Measurements from ENCODE around the gene PPP2R2C.

Gene PPP2R2C

DNA sequence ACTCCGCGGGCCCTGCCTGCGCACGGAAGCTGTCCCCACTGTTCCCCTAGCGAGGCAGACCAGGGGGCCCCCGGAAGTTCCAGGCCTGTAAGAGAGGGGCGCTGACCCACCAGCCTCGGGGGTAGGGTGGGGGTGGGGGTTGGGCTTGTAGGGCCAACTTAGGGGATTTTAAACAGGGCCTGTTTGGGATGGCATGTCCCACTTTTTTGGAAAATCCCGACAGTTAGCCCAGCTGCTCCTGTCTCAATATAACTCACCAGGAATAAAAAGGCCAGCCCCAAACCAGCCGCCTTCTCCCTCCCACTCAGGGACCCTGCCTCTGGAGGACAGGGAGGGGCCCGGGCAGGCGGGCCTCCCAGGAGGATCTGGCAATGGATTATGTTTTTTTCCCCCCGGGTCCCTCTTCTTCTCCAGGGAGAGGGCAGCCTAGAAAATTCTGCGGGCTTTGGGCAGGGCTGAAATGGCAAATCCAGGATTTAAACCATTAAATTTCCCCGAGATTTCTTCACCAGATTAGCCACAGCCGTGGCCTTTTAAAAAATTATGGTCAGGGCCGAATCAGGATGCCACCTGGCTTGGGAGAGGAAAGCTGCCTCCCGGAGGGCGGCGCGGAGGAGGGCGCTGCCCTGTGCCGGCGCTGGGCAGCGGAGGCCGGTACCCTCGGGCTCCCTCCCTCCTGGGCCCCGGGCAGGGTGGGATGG, 957 bp downstream of the PPP2R2C start:
- TF ChIP-seq, protein P1, sequence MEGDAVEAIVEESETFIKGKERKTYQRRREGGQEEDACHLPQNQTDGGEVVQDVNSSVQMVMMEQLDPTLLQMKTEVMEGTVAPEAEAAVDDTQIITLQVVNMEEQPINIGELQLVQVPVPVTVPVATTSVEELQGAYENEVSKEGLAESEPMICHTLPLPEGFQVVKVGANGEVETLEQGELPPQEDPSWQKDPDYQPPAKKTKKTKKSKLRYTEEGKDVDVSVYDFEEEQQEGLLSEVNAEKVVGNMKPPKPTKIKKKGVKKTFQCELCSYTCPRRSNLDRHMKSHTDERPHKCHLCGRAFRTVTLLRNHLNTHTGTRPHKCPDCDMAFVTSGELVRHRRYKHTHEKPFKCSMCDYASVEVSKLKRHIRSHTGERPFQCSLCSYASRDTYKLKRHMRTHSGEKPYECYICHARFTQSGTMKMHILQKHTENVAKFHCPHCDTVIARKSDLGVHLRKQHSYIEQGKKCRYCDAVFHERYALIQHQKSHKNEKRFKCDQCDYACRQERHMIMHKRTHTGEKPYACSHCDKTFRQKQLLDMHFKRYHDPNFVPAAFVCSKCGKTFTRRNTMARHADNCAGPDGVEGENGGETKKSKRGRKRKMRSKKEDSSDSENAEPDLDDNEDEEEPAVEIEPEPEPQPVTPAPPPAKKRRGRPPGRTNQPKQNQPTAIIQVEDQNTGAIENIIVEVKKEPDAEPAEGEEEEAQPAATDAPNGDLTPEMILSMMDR (IDR thresholded peaks at IDR 0.05; ENCODE audit: control insufficient read depth, extremely low read depth, insufficient read depth) = no peak
- no peak for DNase-seq (ENCODE audit: low read depth)
- H3K4me3 ChIP-seq (ENCODE audit: low read depth, low read length) = peak overlapping the region; percentile 63

DNA sequence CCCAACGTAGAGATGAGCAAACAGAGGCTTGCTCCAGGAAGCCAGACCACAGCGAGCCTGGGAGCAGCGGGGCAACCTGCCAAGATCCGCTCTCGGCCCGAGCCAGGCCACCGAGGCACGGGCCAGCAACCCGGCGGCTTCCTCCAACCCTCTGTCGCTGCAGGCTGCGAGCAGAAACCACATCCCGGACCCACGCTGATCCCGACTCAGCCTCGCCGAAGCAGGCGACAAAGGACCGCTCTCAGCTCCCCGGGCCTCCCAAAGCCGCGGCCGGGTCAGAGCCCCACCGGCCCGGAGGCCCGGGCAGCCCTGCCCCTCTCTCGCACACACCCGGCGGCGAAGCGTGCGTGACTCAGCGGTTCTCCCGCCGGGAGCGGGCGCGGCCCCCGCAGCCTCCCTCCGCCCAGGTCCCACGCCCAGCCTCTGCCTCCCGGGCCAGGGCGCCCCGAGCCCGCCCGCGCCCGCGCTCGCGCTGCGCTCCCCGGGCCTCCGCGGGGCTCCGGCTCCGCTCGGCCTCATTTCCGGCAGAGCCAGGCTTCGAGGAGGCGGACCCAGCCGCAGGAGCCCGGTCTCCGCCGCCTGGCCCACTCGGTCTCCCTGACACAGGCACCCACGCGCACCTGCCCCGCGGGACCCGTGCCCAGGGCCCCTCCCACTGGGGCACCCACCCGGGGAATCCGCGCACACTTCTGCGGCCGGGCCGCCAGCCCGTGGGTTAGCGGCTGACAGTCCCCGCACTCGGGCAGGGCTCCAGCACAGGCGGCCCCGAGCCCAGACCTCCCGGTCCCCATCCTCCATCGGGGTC, 1.7 kb downstream of the PPP2R2C start:
- peak overlapping the region; percentile 63 for H3K4me3 ChIP-seq (ENCODE audit: low read depth, low read length)
- DNase-seq (ENCODE audit: low read depth) = no peak
- TF ChIP-seq, protein P1 (IDR thresholded peaks at IDR 0.05; ENCODE audit: control insufficient read depth, extremely low read depth, insufficient read depth) = no peak

DNA sequence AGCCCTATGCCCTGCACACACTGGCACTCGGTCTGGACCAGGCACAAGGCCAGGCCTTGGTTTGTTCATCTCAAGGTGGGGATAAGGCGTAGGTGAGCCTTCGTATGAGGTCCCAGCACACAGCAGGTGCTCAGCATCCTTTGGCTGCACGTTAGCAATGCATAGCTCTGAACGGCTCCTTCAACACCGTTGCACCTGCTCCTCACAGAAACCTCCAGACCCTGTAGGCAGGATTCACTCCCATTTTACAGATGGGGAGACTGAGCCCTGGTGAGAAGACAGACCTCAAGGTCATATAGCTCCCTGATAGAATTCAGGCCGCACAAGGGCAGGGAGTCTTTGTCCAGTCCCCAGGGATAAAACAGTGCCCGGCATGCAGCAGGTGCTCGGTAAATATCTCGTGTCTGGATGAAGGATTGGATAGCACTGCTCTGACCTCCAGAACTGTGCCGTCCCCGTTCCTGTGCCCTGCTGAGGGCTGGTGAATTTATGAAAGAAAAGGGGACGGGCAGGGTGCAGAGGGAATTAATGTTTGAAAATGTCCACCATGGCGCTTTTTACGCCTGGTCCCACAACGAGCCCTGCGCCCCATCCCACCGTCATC, 2.4 kb downstream of the PPP2R2C start:
- peak overlapping the region; percentile 63 for H3K4me3 ChIP-seq (ENCODE audit: low read depth, low read length)
- no peak for DNase-seq (ENCODE audit: low read depth)
- TF ChIP-seq, protein P1 (IDR thresholded peaks at IDR 0.05; ENCODE audit: control insufficient read depth, extremely low read depth, insufficient read depth) = no peak

DNA sequence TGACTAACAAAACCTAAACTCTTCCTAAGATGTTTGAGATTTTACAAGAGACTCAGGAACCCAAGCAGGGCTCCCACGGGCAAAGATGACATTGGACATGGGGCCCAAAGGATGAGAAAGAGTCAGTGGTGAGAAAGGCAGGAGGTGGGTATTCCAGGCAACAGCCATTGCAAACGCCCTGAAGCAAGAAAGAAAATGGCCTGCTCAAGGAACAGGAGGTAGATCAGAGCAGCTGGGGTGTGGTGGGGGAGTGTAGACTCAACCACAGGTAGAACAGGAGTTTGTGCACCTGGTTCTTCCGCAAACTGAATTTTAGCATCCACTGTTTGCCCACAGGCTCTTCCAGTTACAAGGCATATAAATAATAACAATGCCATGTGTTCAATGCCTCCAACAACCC, 3.3 kb downstream of the PPP2R2C start:
- no peak overlapping the region for H3K4me3 ChIP-seq (ENCODE audit: low read depth, low read length)
- TF ChIP-seq, protein P1 (IDR thresholded peaks at IDR 0.05; ENCODE audit: control insufficient read depth, extremely low read depth, insufficient read depth) = no peak
- no peak for DNase-seq (ENCODE audit: low read depth)

- TF ChIP-seq, protein P1 (IDR thresholded peaks at IDR 0.05; ENCODE audit: control insufficient read depth, extremely low read depth, insufficient read depth) = no peak
- no peak for DNase-seq (ENCODE audit: low read depth)
- no peak overlapping the region for H3K4me3 ChIP-seq (ENCODE audit: low read depth, low read length)
Observed at GRCh38 chr4:6468376-6468775, 4.0 kb downstream of the PPP2R2C start.

- TF ChIP-seq, protein P1 (IDR thresholded peaks at IDR 0.05; ENCODE audit: control insufficient read depth, extremely low read depth, insufficient read depth) = no peak
- no peak for DNase-seq (ENCODE audit: low read depth)
- no peak overlapping the region for H3K4me3 ChIP-seq (ENCODE audit: low read depth, low read length)
Observed at GRCh38 chr4:6467600-6467999, 4.8 kb downstream of the PPP2R2C start.
